NCI-H2029 treated with DMSO at 0.1 percent for 48 hours (cell line): ENCODE measurements around the gene RNASE4.

Experiments
- DNase-seq: peaks from one replicate; lab custom pipeline; 2025; lab: John Stamatoyannopoulos, UW

Gene RNASE4

DNA sequence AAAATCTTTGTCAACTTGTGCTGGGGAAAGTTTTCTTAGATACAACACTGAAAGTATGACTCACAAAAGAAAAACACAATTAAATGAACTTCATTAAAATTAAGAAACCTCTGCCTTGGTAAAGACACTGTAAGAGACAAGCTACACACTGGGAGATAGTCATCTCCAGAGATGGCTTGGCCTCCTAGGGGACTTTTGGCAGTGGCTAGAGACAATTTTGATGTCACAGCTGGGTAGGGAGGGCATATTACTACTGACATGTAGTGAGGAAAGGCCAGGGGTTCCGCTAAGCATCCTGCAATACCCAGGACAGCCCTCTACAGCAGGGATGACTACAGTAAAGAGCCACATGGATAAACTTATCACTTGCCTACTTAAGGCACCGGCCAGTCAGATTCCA is 8.7 kb upstream of the RNASE4 start:
- no peak for DNase-seq

DNA sequence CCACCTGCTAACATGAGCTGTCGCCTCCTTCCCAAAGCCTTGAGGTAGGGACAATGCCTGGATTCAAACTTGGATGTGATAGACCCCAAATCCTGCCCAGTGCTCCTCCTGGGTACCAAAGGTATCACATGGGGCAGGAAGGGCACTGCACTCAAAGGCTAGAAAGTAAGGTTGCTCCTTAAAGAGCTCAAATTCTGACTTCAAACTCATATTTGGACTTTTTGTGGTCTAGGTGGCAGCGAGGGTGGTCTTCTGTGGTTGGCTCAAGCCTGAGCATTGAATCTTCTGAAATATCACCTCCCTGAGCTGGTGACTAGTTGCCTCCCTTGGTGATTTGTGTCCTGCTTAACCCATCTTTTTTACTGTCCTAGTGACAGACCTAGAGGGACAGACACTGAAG is 8.3 kb upstream of the RNASE4 start:
- no peak for DNase-seq

DNA sequence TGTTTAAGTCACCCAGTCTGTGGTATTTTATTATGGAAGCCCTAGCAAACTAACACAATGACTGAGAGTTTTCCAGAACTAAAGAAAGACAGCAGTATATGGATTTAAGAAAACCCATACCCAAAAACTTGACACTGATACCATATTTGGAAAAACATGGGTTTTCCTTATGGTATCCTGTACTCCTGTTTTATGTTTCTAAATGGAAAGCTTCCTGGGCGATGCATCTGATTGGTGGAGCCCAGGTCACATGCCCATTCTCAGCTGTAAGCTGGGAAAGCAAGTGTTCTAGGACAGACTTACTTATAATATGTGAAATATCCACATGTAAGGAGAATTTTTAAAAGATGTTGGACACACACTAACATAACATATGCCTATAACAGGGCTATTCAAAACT is 4.5 kb upstream of the RNASE4 start:
- no peak for DNase-seq

DNA sequence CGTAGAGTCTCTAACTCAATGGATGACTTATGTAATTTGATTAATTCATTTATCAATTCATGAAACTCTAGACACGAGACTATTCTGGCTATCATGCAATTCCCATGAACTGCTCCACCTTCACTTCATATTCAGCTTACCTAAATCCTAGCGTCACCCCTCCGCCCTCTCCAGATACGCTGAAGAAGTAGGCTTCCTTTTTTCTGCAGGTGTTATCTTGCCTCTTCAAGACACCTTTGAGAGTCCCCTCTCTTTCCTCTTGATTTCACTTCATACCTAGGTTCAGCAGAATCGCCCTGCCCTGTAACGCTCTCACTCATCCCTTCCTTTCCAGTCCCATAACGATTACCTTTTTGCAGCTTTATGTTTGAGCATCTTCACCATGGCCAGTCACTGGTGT is 4.0 kb upstream of the RNASE4 start:
- DNase-seq: no peak

DNA sequence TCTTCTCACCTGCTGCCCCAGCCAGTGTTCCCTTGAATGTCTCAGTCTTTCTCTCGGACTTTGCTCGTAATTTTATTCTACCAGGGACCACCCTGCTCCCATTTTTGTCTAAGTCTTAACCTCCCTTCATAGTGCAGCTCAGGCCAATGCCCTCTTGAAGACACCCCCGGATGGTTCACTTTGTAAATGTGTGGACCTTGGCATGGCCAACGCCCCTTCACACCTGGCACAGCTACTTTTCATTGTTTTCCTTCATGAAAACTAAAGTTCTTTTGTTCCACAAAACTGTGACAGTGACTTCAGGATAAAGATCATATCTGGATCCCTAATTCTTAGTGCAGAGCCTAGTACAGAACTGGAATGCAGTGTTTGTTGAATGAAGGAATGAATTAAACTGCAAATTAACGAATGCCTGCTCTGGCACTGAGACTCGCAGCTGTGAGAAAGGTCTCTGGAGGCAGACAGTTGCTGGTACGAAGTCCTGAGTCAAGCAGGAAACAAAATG is 3.5 kb upstream of the RNASE4 start:
- DNase-seq: no peak

DNA sequence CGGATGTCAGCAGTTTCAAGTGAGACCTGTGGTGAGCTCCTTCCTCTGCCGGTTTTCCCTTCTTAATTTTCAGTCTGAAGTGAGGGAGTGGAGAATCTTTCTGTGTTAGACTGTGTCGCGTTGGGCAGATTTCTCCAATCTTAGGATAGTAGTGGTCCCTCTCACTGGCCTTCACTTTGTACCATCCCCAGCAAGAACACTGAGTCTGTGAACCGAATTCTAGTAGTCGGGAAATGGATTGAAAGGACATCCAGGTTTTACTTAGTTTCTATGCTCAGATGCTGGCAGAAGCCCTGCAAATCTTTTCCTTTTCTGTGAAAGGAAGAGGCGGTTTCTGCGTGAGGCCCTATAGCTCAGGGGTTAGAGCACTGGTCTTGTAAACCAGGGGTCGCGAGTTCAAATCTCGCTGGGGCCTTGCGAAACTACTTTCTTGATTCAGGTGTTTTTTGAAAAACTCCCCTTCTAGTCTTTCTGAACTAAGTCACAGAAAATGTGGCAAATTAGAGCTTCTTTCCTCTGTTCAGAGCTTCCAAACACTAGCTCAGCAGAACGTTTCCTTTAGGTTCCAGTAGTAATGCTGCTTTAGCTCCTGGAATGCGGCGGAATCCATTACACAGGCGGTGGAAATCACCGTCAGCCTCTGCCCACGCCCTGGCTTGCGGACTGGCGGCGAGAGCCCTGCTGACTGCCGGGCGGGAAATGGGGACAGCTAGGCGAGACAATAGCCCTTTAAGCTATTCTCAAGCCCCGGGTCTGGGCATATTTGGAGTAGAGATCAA is 2.8 kb upstream of the RNASE4 start:
- DNase-seq: peak; percentile 67

DNA sequence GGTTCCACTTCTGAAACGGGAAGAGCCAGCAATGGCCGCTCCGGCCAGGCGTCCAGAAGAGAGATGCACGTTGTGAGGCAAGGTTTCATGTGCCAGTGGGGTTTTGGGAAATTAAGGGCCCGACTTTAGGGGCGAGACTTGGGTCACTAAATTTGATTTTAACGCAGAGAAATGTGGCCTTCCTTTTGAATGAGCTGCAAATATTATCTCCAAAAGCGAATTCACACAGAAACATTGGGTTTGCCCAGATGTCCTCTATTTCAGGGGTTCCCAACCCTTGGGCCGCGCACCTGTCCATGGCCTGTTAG is 2.3 kb upstream of the RNASE4 start:
- DNase-seq: no peak

DNA sequence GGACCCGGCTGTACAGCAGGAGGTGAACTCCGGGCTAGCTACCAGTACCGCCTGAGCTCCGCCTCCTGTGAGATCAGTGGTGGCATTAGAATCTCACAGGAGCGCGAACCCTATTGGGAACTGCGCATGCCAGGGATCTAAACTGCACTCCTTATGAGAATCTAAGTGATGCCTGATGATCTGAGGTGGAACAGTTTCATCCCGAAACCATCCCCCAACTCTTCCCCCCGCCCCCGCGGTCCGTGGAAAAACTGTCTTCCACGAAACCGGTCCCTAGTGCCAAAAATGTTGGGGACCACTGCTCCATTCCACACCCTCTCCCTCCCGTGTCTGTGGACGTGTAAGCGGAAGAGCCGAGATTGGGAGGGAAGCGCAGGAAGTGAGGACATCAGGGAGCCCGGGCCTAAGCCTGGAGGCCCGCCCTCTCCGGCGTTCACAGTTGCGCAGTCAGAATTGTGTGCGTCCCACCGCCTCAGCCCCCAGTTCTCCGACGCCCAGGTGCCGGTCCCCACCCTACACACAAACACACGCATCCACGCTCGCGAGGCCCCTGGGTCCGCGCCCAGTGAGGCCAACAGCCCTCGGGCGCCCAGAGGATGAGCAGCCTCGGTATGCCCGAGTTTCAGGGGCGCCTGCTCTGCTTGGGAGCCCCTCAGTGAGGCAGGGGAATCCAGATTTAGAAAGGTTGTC is 1.8 kb upstream of the RNASE4 start:
- DNase-seq: peak; percentile 77

DNA sequence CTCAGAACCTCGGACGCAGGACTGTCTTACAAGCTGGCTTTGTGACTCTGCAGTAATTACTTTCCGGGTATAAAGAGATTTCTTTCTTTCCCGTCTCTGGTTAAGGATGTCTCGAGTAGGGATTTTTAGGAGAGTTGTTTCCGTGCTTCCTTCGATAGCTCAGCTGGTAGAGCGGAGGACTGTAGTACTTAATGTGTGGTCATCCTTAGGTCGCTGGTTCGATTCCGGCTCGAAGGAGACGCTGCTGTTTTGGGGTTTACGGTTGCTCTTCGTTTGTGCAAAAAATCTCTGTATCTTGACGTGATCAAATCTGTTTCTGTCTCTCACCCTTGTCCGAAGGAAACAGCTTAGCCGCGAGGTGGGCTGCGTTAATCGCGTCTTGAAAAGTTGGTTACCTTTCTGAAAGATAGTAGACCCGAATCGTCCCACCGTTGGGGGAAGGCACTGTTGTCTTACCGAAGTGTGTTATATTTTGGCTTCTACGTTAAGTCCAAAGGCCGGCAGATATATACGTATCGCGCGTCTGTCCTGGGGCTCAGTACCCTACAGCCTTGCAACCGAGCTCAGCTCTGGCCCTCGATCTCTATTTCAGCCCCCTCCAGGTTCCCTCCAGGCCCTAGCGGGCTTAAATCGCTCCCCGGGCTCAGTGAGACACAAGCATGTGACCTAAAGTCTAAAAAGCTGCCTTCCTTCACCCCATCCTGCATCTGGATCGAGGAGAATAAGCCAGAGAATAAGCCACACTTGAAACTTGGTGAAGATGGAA is 1.1 kb upstream of the RNASE4 start:
- DNase-seq: peak; percentile 57

DNA sequence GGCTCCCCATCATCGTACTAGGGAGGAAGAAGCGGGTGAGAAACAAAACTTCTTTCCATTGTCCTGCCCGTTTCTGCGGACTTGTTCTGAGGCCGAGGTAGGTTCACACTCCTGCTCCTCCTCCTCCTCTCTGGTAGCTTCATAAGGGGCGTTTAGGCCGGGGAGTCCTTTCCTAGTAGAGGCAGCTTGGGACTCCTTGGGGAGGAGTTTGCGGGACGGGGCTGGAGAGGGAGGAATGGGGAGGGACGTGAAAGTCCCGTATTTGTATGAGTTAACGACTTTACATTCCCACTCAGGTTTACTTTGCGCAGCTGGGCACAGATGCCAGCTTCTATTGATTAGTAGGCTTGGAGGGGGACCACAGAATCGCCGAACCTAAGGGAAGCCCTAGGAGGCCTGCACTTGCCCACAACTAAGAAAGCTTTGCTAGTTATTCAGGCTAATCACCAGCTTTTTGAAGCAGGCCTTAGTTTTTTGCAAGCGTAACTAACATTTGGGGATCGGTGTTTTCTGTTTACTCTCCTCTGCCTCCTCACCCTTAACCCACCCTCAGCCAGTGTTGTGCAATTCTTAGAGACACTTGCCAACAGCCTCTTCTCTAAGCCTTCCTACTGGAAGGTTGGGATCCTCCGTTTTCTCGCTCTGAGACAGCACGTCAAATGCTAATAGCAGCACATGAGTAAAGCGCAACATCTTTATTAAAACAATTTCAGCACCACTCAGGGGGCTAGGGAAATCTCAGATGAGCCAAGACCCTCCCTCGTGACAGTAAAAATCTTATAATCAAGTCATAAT is 499 bp downstream of the RNASE4 start:
- no peak for DNase-seq

DNA sequence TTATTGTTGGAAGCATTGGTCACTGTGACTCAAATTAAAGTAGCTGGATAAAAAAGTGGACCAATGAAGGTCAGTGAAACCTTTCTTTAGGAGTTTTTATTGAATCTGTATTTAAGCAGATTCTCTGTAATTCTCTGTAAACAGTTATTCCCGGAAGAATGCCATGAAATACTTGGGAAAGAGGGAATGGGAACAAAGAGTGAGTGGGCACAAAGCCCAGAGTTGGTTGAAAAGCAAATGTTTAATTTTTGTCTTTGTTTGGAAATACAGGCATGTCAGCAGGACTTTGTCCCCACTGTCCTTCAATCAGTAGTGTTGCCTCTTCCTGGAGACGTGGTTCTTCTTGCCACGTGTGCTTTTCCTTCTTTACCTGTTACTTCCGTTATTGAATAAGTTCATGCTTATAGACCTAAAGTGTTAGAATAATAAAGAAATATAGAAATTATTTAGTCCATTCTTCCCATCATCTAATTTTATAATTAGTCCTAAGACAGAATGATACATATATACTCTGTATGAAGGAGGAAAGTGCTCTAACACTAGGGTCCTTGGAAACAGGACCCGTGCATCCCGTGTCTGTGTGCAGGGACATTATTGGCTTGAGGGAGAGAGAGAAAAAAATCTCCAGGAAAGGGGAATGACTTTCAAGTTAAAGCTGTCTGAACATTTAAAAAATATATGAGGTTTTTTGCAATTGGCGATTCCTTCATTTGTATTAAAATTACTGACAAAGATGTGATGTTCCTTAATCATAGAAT is 2.2 kb downstream of the RNASE4 start:
- no peak for DNase-seq

DNA sequence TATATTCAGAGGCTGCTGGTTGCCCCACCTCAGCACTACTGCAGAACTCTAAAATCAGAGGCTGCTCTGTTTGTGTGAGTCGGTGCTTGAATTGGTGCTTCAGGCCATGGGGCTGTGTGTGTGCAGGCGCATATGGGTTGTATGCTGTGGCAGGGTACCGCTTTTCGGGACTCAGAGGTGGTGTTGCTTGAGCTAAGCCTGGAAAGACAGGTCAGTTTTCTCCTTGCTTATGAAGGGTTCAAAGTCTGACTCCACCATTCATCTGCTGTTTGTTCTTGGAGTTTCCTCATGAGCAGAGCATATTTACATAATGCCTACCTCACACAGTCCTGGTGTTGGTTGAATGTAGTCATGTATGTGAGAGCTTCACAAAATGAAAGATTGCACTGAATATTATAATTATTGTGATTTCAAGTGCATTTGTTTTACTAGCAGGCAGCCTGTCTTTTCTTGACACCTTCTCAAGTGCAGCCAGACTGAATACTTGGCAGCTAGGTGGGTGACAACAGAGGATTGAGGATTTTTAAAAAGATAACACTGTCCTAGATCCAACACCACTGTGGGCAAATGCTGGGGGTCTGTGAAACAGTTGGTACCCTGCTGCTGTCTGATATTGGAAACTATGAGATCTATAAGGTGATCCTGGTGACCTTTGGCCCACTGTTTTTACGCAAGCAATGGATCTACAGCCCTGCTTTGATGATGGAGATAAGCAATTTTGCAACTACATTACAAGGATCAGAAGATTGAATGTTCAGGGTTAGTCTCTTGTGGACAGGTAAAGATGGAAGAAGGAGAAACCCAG is 3.2 kb downstream of the RNASE4 start:
- no peak for DNase-seq

DNA sequence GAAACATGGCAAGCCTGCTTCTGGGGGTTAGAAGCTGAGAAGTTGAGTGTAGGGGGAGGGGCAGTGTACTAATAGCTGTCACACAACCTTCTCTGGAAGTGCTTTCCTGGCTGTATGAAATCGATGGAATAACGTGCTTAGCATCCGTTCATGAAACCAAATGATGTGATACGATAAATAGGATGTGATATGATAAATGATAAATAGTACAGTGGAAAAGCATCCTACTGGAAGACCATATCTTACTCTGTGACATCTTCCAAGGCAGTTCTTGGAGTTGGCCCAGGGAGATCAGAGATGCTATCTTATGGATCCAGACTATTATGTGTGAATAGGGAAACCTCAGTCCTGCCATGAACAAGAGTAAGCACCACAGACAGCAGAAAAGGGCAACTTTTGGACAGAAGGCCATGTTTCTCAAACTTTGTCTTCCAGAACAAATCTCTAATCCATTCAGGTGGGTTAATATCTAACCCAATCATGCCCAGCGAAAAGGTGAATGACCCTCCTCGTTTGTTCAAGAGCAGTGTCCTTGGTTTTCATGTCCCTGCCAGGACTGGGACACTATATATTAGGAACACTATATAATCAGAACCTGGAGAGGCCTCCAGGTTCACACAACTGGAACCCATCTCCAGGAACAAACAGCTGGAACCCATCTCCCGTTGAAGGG is 3.9 kb downstream of the RNASE4 start, which contains the start of gene ANG:
Gene ANG (plus strand): TSS at position 598 of the 673 bp plus-strand sequence. CDS start 4,801 bp downstream, outside the sequence.
- no peak for DNase-seq

DNA sequence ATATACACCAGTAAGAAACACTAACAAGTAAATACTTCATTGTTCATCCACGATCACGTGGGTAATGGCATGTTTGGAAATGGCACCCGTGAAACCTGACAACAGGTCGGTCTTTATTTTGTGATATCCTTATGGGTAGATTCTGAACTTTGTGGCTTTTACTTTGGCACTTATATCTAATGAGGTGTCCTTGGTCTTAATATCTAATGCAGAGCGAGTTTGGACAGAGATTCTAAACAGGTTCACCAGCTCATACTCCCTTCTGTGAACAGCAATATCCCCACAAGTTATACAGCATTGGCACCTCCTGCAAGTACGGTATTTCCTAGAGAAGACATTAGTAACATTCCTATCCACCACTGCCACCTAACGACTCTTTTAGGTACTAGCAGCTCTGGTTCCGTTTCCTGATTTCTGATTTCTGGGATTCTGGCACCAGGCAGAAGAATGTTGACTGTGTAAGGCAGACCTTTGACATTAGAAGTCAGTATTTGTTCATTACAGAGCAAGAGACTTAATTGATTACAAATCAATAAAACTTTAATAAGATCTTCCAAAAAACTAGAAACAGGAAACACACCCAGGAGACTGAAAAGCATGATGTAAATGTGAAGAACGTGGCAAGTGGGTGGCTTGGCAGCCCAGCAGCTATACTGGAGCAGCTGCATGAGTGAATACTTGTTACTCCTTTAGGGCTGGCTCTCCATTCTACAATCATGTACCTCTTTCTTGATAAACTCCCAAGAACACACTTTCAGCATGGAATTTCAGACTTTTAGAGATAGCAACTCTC is 6.7 kb downstream of the RNASE4 start:
- peak; percentile 81 for DNase-seq

DNA sequence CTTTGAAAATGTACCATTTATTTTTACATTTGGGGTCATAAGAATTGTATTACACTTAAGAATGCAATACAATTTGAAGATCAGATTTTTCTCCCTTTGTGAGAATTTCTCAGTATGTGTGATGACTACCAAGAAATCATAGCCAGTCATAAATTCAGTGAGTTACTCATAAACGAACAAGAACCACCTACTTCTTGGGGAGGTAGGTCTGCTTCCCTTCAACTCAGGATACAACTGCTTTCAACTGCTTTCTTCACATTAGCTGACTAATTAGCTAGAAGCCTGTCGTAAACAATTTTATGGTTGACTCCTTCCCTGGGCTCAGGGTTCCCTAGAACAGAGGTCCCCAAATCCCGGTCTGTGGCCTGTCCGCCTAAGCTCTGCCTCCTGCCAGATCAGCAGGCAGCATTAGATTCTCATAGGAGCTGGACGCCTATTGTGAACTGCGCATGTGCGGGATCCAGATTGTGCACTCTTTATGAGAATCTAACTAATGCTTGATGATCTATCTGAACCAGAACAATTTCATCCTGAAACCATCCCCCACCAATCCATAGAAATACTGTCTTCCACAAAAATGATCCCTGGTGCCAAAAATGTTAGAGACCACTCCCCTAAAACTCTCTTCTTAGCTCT is 7.9 kb downstream of the RNASE4 start:
- no peak for DNase-seq

DNA sequence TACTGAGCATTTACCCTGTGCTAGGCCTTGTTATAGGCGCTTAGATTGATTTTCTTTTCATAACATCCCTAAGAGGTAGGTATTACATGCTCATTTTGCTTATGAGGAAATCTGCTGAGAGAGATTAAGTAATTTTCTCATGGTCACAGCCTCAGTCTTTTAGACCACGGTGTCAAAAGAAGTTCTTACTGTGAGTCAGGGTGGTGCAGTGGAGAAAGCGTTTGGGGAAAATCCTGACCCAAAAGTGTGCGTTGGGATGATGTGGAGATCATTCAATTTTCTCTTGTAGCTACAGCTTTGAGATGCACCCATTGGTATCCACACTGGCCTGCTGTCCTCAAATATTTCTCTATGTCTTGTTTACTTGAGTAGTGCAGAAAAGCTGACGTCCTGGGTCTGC is 12.4 kb downstream of the RNASE4 start:
- no peak for DNase-seq

DNA sequence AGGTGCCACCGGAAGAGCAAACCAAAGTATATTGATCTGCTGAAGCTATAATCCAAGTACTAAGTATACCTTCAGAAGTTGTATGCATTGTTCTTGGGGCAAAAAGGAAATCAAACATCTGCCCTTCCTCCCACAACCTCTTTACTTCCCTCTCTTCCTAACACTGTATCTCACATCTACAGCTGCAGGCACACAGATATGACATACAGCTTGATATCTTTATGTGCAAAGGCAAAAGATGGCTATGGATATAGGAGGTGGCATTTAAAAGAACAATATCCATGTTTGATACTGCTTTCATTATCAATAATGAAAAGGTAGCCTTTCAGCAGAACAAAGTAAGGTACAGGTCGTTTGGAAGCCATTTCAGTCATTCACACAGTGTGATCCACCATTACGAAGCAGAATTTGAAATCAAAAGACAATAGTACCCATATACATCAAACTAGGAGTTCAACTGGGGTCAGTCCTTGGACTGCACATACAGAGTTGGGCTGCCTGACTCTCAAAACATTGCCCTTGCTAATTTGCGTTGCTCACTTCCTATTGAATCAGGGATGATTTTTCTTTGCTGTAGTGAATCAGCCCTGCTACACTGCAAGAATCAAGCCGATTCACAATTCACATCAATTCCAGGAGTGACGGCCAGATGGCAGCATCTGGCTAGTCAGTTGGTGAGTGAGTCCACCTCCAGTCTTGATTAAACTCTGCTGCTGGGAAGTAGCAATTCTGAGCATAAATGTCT is 13.1 kb downstream of the RNASE4 start:
- DNase-seq: no peak

DNA sequence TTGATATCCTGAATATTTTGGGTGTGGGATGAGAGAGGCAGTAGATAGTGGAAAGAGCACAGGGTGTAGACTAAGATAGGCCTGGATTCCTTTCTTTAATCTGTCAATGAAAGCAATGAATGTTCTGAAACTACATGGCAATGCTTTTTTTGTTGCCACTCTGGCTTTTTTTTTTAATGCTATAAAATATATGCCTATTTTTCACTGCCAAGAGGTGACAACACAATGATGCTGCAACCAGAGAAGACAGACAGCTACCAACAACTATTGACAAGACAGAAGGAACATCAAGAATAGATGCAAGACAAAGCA is 13.6 kb downstream of the RNASE4 start:
- DNase-seq: no peak
